B cell (primary cell): ENCODE data around the gene MAGI2.

Source experiments
- CTCF ChIP-seq: fragments of 200-600 bp; IDR thresholded peaks from one replicate; pipeline ENCODE4 v1.8.0; 2022; ENCODE audit warnings: antibody characterized with exemption, mild to moderate bottlenecking
- EZH2 ChIP-seq: IDR thresholded peaks from 2 replicates; pipeline ENCODE4 v1.6.1; 2012; ENCODE audit warnings: borderline replicate concordance, low read depth, mild to moderate bottlenecking, moderate library complexity, low read length; ENCODE audit not compliant: insufficient read depth, poor library complexity, severe bottlenecking

GRCh38 chr7:78496096-78496630, 957.3 kb downstream of the MAGI2 start:
- TF ChIP-seq CTCF (no peak), EZH2 (no peak)
